Omental fat pad (tissue), 4 donors: ENCODE measurements around the gene TBXA2R. TPM values are rescaled to one million over a fixed set of nuclear protein-coding genes. Genes with fewer than 3 reads are reported as not detected.

Experiments used
- ATAC-seq: fragments of 150-250 bp; one replicate; pipeline ENCODE4 v1.9.1; 2016; ENCODE audit warnings: mild to moderate bottlenecking, moderate library complexity; ENCODE audit not compliant: low FRiP score
- DNase-seq: peaks from one replicate; pipeline ENCODE4 v3.0.0-alpha.2; 2019; ENCODE audit warnings: low spot score
- total RNA-seq, 4 donors: library from RNA; depleted of rRNA; stranded (reverse); fragments of >200 nt; gene quantifications; one replicate each; pipeline ENCODE4 v1.1.0, GENCODE V29; 2016
- TF ChIP-seq, protein P1 (sequence below), 3 donors: fragments of 450-650 bp; IDR thresholded peaks; one replicate each; pipeline ENCODE4 v1.5.1; 2016 to 2017; ENCODE audit warnings: antibody characterized with exemption in 3 of 3, mild to moderate bottlenecking in 3 of 3, moderate library complexity in 2 of 3

The TBXA2R gene
- total RNA-seq, 4 donors from 2014 or later, result 0.65 to 1.8 (median 1.1) TPM

- DNase-seq (no peak), ATAC-seq (no peak)
Measured at GRCh38 chr19:3638208-3639193, 31.8 kb upstream of the TBXA2R start.

GRCh38 chr19:3637621-3638020 lies 30.9 kb upstream of the TBXA2R start:
- ATAC-seq (no peak), DNase-seq (no peak)
- TF ChIP-seq, protein P1, sequence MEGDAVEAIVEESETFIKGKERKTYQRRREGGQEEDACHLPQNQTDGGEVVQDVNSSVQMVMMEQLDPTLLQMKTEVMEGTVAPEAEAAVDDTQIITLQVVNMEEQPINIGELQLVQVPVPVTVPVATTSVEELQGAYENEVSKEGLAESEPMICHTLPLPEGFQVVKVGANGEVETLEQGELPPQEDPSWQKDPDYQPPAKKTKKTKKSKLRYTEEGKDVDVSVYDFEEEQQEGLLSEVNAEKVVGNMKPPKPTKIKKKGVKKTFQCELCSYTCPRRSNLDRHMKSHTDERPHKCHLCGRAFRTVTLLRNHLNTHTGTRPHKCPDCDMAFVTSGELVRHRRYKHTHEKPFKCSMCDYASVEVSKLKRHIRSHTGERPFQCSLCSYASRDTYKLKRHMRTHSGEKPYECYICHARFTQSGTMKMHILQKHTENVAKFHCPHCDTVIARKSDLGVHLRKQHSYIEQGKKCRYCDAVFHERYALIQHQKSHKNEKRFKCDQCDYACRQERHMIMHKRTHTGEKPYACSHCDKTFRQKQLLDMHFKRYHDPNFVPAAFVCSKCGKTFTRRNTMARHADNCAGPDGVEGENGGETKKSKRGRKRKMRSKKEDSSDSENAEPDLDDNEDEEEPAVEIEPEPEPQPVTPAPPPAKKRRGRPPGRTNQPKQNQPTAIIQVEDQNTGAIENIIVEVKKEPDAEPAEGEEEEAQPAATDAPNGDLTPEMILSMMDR (IDR thresholded peaks at IDR 0.05), result no peak

More at GRCh38 chr19:3638208-3639193, 31.8 kb upstream of the TBXA2R start:
- TF ChIP-seq, protein P1 (IDR thresholded peaks at IDR 0.05), result no peak

DNA sequence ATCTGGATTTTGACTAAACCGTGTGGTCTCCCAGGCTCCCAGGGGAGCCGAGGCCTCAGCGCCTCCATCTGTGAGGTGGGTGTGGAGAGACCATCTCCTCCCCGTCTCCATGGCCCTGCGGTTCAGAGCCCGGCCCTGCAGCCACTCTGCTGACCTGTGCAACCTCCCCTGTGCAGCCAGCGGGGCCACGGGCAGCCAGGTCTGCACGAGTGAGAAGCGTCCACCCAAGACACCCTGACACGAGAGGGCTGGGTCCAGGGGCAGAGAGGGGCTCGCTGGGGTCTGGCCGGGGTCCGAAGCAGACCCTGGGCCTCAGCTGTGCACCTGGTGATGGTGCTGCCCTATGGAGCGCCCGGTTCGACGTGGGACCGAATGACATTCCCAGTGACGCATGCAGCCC lies 30.3 kb upstream of the TBXA2R start:
- ATAC-seq (no peak), DNase-seq (no peak)
- TF ChIP-seq, protein P1 (IDR thresholded peaks at IDR 0.05), result no peak

- ATAC-seq (no peak), DNase-seq (no peak)
- TF ChIP-seq, protein P1 (IDR thresholded peaks at IDR 0.05), result no peak
Measured at GRCh38 chr19:3636506-3636905, 29.8 kb upstream of the TBXA2R start.

DNA sequence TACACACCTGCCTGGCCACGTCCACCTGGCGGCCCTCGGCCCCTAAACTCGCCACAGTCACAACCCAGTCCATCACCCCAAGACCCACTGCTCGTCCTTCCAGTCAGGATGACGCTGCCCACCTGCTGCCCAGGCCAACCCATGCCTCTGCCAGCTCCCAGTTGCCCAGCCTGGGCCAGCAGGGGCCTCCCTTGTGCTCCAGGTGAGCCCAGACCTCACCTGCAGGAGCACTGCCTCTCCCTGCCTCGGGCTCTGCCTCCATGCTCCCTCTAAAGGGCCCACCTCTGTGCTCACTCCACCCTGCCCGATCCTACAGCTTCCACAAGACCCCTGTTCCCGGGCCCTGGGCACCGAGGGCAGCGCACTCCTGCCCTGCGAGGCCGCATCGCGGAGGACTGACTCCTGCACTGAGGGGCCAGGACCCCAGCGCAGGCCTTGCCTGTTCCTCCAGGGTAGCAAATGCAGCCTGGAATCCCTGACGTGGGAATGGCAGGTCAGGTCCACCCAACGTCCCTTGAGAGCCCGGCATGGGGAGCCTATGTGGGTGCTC lies 27.9 kb upstream of the TBXA2R start:
- DNase-seq, result no peak
- TF ChIP-seq, protein P1 (IDR thresholded peaks at IDR 0.05), result no peak
- ATAC-seq, result no peak

DNA sequence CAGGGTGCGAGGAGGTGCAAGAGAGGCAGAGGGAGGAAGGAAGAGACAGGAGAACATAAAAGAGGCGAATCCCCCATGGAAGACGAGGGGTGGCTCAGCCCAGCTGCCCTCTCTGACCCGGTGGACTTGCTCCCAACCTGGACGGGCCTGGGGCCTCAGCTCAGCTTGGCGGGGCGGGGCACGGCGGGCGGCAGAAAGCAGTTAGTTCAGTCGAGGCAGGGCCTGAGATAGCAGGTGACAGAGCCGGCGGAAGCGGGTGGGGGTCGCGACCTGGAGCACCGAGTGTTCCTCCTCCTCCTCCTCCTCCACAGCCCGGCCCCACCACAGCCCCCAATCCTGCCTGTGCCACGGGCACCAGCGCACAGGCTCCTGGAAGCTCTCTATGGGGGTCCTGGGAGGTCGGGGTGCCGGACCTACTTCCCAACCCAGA lies 26.9 kb upstream of the TBXA2R start:
- no peak for DNase-seq
- TF ChIP-seq, protein P1 (IDR thresholded peaks at IDR 0.05), result no peak
- ATAC-seq, result no peak
